ENCODE data around the gene IGFLR1.

Gene IGFLR1

DNA sequence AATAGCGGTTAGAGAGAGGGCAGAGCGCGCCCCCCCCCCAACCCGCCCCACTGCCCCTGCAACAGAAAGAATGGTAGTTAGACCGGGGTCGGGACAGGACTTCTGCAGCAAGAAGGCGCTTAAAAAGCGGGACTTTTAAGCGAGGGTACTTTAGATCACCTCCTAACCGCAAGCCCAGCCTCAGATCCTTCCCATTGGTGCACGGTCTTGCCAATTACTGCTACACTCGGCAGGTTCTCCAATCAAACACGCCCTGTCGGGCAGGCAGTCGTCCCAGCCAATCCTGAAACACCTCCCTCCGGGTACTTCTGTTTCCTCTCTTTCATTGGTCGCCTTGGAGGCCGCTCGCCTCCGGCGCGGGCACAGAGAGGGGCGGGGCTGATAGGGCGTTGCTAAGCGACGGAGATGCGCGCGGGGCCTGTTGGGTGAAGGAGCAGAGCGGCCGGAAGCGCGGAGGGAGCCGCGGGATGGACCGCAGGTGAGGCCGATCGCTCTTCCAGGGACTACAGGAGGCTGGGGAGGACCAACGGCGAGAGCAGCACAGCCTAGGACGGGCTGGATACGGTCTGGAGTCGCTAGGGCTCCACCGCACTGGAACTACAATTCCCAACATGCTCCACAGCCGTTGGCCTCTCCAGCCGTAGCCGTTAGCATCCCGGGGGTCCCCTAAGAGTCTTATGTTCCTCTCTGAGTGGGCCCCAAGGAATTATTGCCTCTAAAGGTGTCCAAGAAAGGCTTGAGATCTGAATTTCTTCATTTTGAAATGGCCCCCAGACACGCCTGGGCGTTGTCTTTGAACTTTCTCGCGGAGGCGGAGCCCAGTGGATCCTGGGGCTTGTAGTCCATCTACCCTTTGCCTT is 15.7 kb upstream of the IGFLR1 start, which contains the start of gene PROSER3:
PROSER3 (plus strand) TSS at position 428 of the 860 bp plus-strand sequence; CDS start at position 468, 40 bp downstream.
- Histone ChIP-seq H3K79me1 (ENCODE audit: low read depth, low read length) (peaks cover 17% of the 10 kb centered on the region), H3K14ac (ENCODE audit: low read length) (peak within 1 kb of the TSS; percentile 56), H4K8ac (ENCODE audit: low read depth, low read length) (peak within 1 kb of the TSS; percentile 82), H2BK15ac (ENCODE audit: low read length) (peak within 1 kb of the TSS; percentile 97), H2BK12ac (ENCODE audit: low read length) (peak within 1 kb of the TSS; percentile 58), H2AK5ac (ENCODE audit: low read depth, low read length) (peak within 1 kb of the TSS; percentile 99), H3K4me3 (ENCODE audit: low read length in 2 of 2) (peak within 1 kb of the TSS; percentile 93 to 99), H3K27me3 (ENCODE audit: control insufficient read depth in 3 of 3, insufficient read depth in 3 of 3, low read depth in 1 of 3, low read length in 3 of 3) (peaks cover 0 to 13% (median 3%) of the 10 kb centered on the region in 3 experiments), H2BK5ac (ENCODE audit: low read length) (peak within 1 kb of the TSS; percentile 87), H2AFZ (ENCODE audit: low read length) (peak within 1 kb of the TSS; percentile 93), H3K4me1 (ENCODE audit: control insufficient read depth in 2 of 2, insufficient read depth in 1 of 2, low read depth in 1 of 2, low read length in 2 of 2) (peaks cover 12 to 24% of the 10 kb centered on the region in 2 donors), H3K36me3 (replicated peaks in 1 of 2; ENCODE audit: control insufficient read depth in 2 of 2, insufficient read depth in 2 of 2, low read length in 2 of 2) (peaks cover 26 to 51% of the 10 kb centered on the region in 2 donors), H3K9ac (ENCODE audit: low read depth, low read length, poor library complexity) (peak within 1 kb of the TSS; percentile 95), H3K27ac (replicated peaks; ENCODE audit: low read length) (peak within 1 kb of the TSS; percentile 91), H4K91ac (ENCODE audit: low read depth, low read length, poor library complexity) (no peak within 1 kb of the TSS), H3K18ac (ENCODE audit: low read length) (peak within 1 kb of the TSS; percentile 98), H3K4ac (ENCODE audit: low read length) (peak within 1 kb of the TSS; percentile 53), H3K9me3 (replicated peaks in 1 of 2; ENCODE audit: control insufficient read depth in 2 of 2, insufficient read depth in 1 of 2, low read depth in 1 of 2, low read length in 2 of 2) (no peaks in the 10 kb centered on the region), H3K23ac (ENCODE audit: low read depth, low read length, poor library complexity) (peak within 1 kb of the TSS; percentile 90), H2BK120ac (ENCODE audit: low read depth, low read length) (peak within 1 kb of the TSS; percentile 72), H3K4me2 (ENCODE audit: insufficient read depth, low read length, poor library complexity, severe bottlenecking) (peak within 1 kb of the TSS; percentile 83)
- DNase-seq (ENCODE audit: low spot score): peak; percentile 98
- WGBS, 2 donors (ENCODE audit: extremely low coverage in 2 of 2, insufficient read length in 2 of 2, insufficient replicate concordance in 1 of 2): no CpG with 5 or more reads among the region's 53 CpGs

DNA sequence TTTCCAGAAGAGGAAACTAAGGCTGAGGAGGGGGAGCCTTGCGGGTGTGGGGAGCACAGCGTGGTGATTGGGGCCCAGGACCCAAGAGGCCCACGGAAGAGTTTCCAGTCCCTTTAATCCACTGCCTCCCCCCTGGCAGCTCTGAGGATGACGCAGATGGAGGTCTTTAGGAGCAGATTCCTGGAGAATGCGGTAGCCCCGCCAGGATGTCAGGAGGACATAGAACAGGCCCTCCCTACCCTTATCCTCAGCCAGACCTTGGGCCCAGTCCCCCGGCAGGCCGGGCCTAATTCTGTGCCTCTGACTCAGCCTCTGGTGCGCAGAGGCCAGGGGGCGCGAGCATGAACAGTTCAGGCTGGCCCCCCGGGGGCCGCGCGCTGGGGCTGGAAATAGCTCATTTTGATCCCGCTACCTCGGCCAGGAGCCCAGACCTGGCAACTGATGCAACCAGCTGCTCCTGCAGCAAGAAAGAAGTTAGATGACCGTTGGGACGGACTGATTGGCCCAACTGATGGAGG is 15.0 kb upstream of the IGFLR1 start:
- H2BK5ac ChIP-seq (ENCODE audit: low read length): peak overlapping the region; percentile 75
- no peak overlapping the region for H4K91ac ChIP-seq (ENCODE audit: low read depth, low read length, poor library complexity)
- DNase-seq (ENCODE audit: low spot score): no peak
- H2AFZ ChIP-seq (ENCODE audit: low read length): peak overlapping the region; percentile 75
- H3K23ac ChIP-seq (ENCODE audit: low read depth, low read length, poor library complexity): peak overlapping the region; percentile 65
- peaks cover 25 to 53% of the 10 kb centered on the region in 2 donors for H3K36me3 ChIP-seq (replicated peaks in 1 of 2; ENCODE audit: control insufficient read depth in 2 of 2, insufficient read depth in 2 of 2, low read length in 2 of 2)
- H3K4ac ChIP-seq (ENCODE audit: low read length): peak overlapping the region; percentile 53
- H3K4me1 ChIP-seq (ENCODE audit: control insufficient read depth in 2 of 2, insufficient read depth in 1 of 2, low read depth in 1 of 2, low read length in 2 of 2): peaks cover 12 to 24% of the 10 kb centered on the region in 2 donors
- peak overlapping the region; percentile 56 for H3K14ac ChIP-seq (ENCODE audit: low read length)
- peak overlapping the region; percentile 81 for H3K9ac ChIP-seq (ENCODE audit: low read depth, low read length, poor library complexity)
- H3K79me1 ChIP-seq (ENCODE audit: low read depth, low read length): peaks cover 17% of the 10 kb centered on the region
- peak overlapping the region; percentile 90 for H3K27ac ChIP-seq (replicated peaks; ENCODE audit: low read length)
- H3K4me2 ChIP-seq (ENCODE audit: insufficient read depth, low read length, poor library complexity, severe bottlenecking): peak overlapping the region; percentile 83
- H3K27me3 ChIP-seq (ENCODE audit: control insufficient read depth in 3 of 3, insufficient read depth in 3 of 3, low read depth in 1 of 3, low read length in 3 of 3): peaks cover 0 to 13% (median 3%) of the 10 kb centered on the region in 3 experiments
- H2AK5ac ChIP-seq (ENCODE audit: low read depth, low read length): peak overlapping the region; percentile 99
- peak overlapping the region; percentile 72 for H2BK120ac ChIP-seq (ENCODE audit: low read depth, low read length)
- H2BK15ac ChIP-seq (ENCODE audit: low read length): peak overlapping the region; percentile 97
- no CpG with 5 or more reads among the region's 19 CpGs for WGBS, 2 donors (ENCODE audit: extremely low coverage in 2 of 2, insufficient read length in 2 of 2, insufficient replicate concordance in 1 of 2)
- H3K4me3 ChIP-seq (ENCODE audit: low read length in 2 of 2): peak overlapping the region; percentile 76 to 93
- H4K8ac ChIP-seq (ENCODE audit: low read depth, low read length): peak overlapping the region; percentile 82
- H3K18ac ChIP-seq (ENCODE audit: low read length): peak overlapping the region; percentile 74
- H3K9me3 ChIP-seq (replicated peaks in 1 of 2; ENCODE audit: control insufficient read depth in 2 of 2, insufficient read depth in 1 of 2, low read depth in 1 of 2, low read length in 2 of 2): no peaks in the 10 kb centered on the region
- peak overlapping the region; percentile 58 for H2BK12ac ChIP-seq (ENCODE audit: low read length)

DNA sequence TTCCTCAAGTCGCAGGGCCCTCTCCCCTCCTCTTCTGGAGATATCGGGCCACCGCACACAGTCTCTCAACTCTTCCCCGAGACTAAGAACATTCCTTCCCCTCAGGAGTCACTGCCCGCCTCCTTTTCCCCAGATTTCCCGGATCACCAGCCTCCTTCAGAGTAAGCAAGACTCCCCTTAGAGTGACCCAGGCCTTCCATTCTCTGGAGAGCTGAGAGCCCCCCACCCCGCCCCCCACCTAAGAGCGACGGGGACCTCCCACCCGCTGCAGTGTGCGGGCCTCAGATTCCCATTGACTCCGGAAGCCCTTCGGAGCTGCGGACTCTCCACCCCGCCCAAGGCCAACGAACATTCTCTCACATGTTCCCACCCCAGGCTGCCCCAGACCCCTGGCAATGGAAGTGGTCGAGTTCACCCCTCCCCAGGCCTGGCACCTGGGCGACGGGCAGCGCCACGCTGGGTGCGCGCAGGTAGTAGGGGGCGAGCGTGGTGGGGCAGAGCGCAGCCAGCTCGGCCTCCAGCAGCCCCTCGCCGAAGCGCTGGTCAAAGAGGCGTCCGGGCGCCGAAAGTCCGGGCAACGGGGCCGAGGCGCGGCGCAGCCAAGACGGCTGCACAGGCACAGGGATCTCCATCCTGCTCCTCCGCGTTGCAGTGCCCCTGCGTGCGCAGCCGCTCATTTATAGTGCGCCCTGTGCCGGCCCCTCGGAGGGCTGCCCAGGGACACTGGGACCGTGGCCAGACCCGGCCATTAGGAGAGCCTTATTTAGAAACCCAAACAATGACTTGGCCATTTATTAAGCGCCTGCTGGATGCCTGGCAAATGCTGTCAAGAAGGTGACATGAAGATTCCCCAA is 14.4 kb upstream of the IGFLR1 start, which contains the start of gene HSPB6:
HSPB6 (minus strand) TSS at position 653 of the 854 bp plus-strand sequence; CDS start at position 632, 21 bp downstream.
- peak within 1 kb of the TSS; percentile 76 to 93 for H3K4me3 ChIP-seq (ENCODE audit: low read length in 2 of 2)
- peak within 1 kb of the TSS; percentile 96 for H3K18ac ChIP-seq (ENCODE audit: low read length)
- DNase-seq (ENCODE audit: low spot score): no peak
- H3K27ac ChIP-seq (replicated peaks; ENCODE audit: low read length): peak within 1 kb of the TSS; percentile 90
- peak within 1 kb of the TSS; percentile 75 for H2AFZ ChIP-seq (ENCODE audit: low read length)
- peak within 1 kb of the TSS; percentile 89 for H3K14ac ChIP-seq (ENCODE audit: low read length)
- peaks cover 17% of the 10 kb centered on the region for H3K79me1 ChIP-seq (ENCODE audit: low read depth, low read length)
- no peak within 1 kb of the TSS for H4K91ac ChIP-seq (ENCODE audit: low read depth, low read length, poor library complexity)
- peaks cover 12 to 24% of the 10 kb centered on the region in 2 donors for H3K4me1 ChIP-seq (ENCODE audit: control insufficient read depth in 2 of 2, insufficient read depth in 1 of 2, low read depth in 1 of 2, low read length in 2 of 2)
- H2BK15ac ChIP-seq (ENCODE audit: low read length): peak within 1 kb of the TSS; percentile 97
- H2BK12ac ChIP-seq (ENCODE audit: low read length): peak within 1 kb of the TSS; percentile 84
- H4K8ac ChIP-seq (ENCODE audit: low read depth, low read length): peak within 1 kb of the TSS; percentile 82
- peak within 1 kb of the TSS; percentile 81 for H3K9ac ChIP-seq (ENCODE audit: low read depth, low read length, poor library complexity)
- H3K9me3 ChIP-seq (replicated peaks in 1 of 2; ENCODE audit: control insufficient read depth in 2 of 2, insufficient read depth in 1 of 2, low read depth in 1 of 2, low read length in 2 of 2): no peaks in the 10 kb centered on the region
- H3K4ac ChIP-seq (ENCODE audit: low read length): peak within 1 kb of the TSS; percentile 53
- H2BK120ac ChIP-seq (ENCODE audit: low read depth, low read length): peak within 1 kb of the TSS; percentile 72
- H2BK5ac ChIP-seq (ENCODE audit: low read length): peak within 1 kb of the TSS; percentile 75
- peak within 1 kb of the TSS; percentile 80 for H3K23ac ChIP-seq (ENCODE audit: low read depth, low read length, poor library complexity)
- H3K27me3 ChIP-seq (ENCODE audit: control insufficient read depth in 3 of 3, insufficient read depth in 3 of 3, low read depth in 1 of 3, low read length in 3 of 3): peaks cover 0 to 13% (median 3%) of the 10 kb centered on the region in 3 experiments
- peak within 1 kb of the TSS; percentile 83 for H3K4me2 ChIP-seq (ENCODE audit: insufficient read depth, low read length, poor library complexity, severe bottlenecking)
- WGBS, 2 donors (ENCODE audit: extremely low coverage in 2 of 2, insufficient read length in 2 of 2, insufficient replicate concordance in 1 of 2): no CpG with 5 or more reads among the region's 52 CpGs
- peaks cover 18 to 52% of the 10 kb centered on the region in 2 donors for H3K36me3 ChIP-seq (replicated peaks in 1 of 2; ENCODE audit: control insufficient read depth in 2 of 2, insufficient read depth in 2 of 2, low read length in 2 of 2)
- peak within 1 kb of the TSS; percentile 99 for H2AK5ac ChIP-seq (ENCODE audit: low read depth, low read length)

All from neuronal stem cell (in vitro differentiated cells).